SK-MEL-5 (cell line): ENCODE results near the gene HOXD9. TPM values are rescaled to one million over a fixed set of nuclear protein-coding genes. Genes with fewer than 3 reads are reported as not detected.

Source experiments
- DNase-seq: peaks from one replicate; pipeline ENCODE4 v3.0.0-alpha.2; 2016; ENCODE audit warnings: low read depth, low spot score
- in situ Hi-C: cut with HindIII; loops from 2 replicates; pipeline ENCODE4 v1.10.0; 2016; ENCODE audit warnings: low sequenced_read_pairs, high pct_unique_total_duplicates, low pct_unique_long_range_greater_than_20kb
- total RNA-seq: library from RNA; depleted of rRNA; stranded (reverse); fragments of >200 nt; shearing (Covaris generic); gene quantifications from 2 replicates; pipeline ENCODE4 v1.2.3, GENCODE V29; 2014

HOXD9 gene
- total RNA-seq, 1 experiment from 2014 or later = 0.18 TPM

- in situ Hi-C loops = no loop called here
- DNase-seq = no peak
Measured at GRCh38 chr2:176084611-176085119, 37.9 kb upstream of the HOXD9 start.

DNA sequence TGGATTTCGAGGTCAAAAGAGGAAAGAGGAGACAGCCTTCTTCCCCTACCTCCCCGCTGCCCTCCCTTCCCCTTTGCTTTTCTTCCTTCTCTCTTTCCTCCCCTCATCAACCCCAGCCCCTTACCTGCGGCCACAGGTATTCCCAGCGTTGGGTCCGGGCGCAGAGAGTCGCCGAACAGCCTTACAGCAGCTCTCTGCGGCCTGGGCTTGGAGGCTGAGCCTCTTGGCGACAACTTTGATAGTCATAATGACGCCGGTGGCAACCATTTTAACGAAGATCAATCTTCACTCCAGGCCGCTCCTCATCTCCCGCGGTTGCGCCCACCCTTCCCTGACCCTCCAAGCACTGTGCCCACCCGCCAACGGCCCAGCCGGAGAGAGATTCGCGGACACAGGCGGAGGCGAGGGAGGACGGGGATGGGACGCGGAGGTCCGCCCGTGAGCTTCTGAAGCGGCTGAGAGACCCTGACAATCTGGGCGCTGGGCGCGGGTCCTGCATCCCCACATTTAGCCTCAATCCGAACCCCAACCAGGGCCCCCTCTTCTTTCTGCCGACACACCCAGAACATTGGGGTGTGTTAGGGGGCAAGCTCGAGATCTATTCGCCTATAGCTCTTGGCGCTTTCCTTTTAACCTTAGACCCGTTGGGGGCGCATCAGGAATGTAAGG lies 37.3 kb upstream of the HOXD9 start:
- in situ Hi-C loops = no loop called here
- DNase-seq = no peak

DNA sequence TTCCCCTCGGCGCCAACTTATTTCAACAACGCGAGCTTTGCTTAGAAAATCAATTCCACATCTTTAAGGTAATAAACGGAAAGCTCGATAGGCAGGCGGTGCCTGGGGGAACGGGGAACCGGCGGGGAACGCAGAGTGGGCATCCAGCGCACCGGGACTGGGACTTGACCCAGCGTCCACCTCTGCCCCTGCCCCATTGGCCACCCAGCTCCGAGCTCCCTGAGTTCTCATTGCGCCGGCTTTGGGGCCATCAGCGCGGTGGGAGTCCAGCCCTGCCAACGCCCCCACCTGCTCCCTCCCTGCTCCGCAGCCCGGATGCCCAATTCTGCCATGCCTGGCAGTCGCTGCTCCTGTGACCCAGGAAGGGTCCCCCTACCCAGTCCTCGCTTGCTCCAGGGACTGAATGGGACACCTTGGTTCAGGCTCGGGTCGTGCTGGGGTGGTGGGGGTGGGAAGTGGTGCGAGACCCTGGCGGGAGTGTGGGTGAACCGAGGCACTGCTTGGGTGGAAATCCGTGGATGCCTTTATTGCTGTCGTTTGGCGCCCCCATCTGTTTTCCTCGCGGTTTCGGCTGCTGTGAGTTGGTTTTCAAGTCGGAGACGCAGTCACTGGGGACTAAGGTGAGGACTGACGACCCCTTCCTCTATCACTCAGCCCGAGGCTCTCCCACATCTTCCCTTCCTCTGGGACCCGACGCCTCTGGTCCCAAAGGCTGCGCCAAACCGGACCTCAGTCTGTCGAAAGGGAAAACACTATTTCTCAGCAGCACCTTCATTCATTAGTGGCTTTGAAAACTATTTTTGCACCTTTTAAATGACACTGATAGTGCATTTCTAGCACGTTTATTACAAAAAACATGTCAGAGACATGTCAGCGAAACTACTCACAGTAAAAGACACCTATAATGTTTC lies 36.4 kb upstream of the HOXD9 start:
- DNase-seq = peak; percentile 62
- in situ Hi-C loops = no loop called here

DNA sequence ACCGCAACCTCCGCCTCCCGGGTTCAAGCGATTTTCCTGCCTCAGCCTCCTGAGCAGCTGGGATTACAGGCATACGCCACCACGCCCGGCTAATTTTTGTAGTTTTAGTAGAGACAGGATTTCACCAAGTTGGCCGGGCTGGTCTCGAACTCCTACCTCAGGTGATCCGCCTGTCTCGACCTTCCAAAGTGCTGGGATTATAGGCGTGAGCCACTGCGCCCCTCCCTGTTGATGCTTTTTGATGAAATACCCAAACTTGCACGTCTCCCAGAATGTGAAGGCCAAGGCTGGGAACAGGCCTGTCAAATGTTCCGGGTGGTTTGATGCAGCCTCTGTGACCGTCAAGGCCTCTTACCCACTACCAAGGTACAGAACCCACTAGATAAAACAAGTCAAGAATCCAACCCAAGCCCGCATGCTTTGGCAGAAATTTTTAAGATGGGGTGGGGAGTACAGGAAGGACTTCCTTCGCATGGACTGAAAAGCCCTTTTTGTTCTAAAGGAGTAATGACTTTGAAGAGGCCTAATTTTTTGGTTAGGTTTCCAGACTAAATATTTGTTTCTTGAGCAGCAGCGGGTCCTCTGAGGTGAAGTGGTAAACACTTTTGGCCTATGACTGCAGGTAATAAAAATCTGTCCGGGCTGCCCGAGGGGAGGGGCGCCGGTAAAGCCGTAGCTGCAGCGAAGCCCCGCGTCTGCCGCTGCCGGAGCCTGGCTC lies 35.0 kb upstream of the HOXD9 start:
- in situ Hi-C loops = no loop called here
- DNase-seq = no peak

GRCh38 chr2:176088048-176088936 lies 34.2 kb upstream of the HOXD9 start:
- in situ Hi-C loops = no loop called here
- peak; percentile 68 for DNase-seq

- in situ Hi-C loops = no loop called here
- no peak for DNase-seq
Measured at GRCh38 chr2:176088937-176089842, 33.3 kb upstream of the HOXD9 start.

GRCh38 chr2:176089843-176090395 lies 32.6 kb upstream of the HOXD9 start:
- in situ Hi-C loops = no loop called here
- no peak for DNase-seq

- in situ Hi-C loops = no loop called here
- DNase-seq = no peak
Measured at GRCh38 chr2:176090862-176091261, 31.7 kb upstream of the HOXD9 start.

DNA sequence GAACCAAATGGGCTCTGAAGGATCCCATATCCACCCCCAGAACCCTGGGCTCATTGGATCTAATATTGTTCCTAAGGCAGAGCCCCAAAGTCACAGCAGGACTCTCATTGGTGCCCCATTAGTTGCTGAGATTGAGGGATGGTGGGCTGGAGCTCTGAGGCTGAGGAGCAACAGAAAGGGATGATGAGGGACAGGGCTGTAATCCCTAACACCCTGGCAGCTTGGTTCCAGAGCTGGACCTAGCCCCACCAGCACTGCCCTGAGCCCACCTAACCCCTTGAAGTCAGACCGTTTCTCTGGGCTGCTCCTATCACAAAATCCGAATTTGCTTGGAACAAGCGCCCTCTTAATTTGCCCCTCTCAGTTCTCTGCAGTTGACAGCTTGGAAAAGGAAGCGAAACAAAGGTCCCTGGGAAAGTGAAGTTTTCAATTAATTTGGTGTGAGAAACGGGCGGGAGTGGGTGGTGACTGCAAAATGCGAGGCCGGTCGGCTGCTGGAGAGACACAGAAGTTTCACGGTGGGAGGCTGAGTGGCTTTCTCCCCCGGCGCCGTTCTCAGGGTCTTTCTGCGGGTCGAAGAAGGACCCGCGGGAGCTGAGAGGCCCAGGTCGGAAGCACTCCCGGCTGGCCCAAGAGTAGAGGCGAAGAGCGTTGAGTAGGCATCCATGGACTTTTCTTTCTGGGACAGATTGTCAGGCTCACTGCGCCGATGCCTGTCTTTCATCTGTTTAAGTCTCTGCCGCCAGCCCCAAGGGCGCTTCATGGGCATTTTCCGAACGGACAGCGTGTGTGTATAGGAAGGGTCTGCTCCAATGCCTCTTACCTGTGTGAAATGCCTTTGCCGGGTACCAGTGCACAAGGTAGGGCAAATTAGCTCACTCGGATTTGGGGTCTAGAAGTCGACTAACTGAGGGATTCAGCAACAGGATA lies 30.9 kb upstream of the HOXD9 start:
- in situ Hi-C loops = no loop called here
- no peak for DNase-seq

GRCh38 chr2:176092270-176093144 lies 30.0 kb upstream of the HOXD9 start, which contains the start of gene HOXD13:
Gene HOXD13, plus strand, starts transcription at chr2:176092721. Its CDS starts 170 bp downstream, at chr2:176092891.
- DNase-seq = peak; percentile 36
- in situ Hi-C loops = no loop called here

- in situ Hi-C loops = no loop called here
- DNase-seq = peak; percentile 57
Measured at GRCh38 chr2:176093145-176093897, 29.2 kb upstream of the HOXD9 start.

DNA sequence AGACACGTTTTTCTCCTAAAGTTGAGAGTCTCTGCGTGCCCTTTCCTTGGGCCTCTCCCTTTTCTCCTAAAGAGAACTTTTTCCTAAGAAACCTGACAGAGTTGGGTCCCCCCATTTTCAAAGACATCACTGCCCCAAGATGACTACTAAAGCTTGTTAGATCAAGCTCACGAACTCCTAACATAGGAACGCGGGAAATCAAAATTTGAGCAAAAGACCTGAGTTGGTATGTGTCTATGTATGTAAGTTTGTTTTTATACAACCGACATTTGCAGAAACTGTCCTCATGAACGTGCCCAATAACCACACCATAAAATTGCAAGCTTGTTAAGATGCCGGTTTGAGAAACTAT lies 28.6 kb upstream of the HOXD9 start:
- DNase-seq = no peak
- in situ Hi-C loops = no loop called here

DNA sequence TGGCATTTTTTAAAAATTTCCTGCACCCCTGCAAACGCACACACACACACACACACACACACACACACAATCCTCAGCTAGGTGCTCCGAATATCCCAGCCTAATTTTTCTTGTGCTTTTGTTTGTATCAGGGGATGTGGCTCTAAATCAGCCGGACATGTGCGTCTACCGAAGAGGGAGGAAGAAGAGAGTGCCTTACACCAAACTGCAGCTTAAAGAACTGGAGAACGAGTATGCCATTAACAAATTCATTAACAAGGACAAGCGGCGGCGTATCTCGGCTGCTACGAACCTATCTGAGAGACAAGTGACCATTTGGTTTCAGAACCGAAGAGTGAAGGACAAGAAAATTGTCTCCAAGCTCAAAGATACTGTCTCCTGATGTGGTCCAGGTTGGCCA lies 28.2 kb upstream of the HOXD9 start:
- no peak for DNase-seq
- in situ Hi-C loops = no loop called here

DNA sequence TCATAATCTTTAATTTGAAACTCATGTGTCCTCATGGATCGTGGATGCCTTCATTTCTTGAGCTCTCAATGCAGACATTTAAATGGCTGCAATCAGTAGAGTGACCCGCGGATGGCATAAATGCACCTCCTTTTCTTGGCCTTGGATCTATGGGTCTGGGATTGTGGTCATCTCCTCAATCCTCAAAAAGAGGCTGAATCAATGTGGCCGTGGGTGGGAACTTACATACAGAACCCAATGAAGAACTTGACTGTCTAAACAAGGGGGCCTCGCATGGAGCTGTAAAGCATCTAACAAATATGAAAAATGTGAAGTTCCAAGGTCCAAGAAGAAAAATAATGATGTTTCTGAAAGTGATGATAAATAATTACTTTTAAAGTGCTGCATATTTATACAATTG lies 27.1 kb upstream of the HOXD9 start:
- in situ Hi-C loops = no loop called here
- no peak for DNase-seq
